Amniotic stem cell (primary cell): Measurements from ENCODE around the gene MSH5.
"Not testable (repeated sequence)": the region's sequence is repeated elsewhere in the genome, so short reads cannot be mapped to it uniquely, and the experiment has no call there.

Source experiments
- DNase-seq: peaks from one replicate; lab custom pipeline; 2025; lab: John Stamatoyannopoulos, UW

Gene MSH5

DNA sequence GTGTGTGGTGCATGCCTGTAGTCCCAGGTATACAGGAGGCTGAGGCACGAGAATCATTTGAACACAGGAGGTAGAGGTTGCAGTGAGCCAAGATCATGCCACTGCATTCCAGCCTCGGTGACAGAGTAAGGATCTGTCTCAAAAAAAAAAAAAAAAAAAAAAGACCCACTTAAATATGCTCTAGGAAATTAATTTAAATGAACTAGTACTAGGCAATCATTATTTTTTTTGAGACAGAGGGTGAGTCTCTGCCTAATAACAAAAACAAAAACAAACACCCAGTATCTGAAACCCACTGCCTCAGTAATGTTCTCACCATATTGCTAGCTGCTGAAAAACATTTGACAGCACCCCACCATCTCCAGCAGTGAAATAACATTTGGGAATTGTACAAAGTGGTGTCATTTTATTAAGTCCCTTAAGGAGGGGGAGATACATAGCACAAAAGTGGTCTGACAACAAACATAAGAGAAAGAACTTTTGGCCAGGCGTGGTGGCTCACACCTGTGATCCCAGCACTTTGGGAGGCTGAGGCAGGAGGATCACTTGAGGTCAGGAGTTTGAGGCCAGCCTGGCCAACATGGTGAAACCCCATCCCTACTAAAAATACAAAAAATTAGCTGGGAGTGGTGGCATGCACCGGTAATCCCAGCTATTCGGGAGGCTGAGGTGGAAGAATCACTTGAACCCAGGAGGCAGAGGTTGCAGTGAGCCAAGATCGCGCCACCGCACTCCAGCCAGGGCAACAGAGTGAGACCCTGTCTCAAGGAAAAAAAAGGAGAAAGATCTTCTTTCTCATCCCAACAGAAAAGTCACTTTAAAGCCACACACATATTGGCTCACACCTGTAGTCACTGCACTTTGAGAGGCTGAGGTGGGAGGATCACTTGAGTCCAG, 61.5 kb downstream of the MSH5 start:
- not testable (repeated sequence) for DNase-seq

DNA sequence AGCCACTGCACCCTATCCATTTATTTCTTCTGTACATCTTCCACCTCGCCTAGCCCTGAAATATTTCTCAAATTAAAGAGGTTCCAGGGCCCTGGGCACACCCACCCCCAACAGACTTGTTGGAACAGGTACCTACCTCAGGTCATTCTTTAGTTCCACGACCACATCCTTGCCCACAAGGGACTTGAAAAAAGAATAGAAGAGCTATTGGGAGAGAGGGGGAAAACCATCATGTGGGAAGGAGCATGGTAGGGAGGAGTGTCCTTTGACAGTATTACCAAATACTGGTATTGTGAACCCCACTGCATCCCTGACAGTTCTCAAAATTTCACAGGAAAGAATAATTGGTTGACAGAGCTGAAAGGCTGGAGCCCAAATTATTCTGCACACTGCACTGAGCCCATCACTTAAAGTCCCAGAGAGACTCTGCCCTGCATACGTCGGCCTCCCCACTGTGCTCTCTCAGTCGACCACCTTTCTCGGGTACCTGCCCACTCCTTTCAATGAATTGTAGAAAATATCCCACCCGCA, 66.2 kb downstream of the MSH5 start:
- no peak for DNase-seq

DNA sequence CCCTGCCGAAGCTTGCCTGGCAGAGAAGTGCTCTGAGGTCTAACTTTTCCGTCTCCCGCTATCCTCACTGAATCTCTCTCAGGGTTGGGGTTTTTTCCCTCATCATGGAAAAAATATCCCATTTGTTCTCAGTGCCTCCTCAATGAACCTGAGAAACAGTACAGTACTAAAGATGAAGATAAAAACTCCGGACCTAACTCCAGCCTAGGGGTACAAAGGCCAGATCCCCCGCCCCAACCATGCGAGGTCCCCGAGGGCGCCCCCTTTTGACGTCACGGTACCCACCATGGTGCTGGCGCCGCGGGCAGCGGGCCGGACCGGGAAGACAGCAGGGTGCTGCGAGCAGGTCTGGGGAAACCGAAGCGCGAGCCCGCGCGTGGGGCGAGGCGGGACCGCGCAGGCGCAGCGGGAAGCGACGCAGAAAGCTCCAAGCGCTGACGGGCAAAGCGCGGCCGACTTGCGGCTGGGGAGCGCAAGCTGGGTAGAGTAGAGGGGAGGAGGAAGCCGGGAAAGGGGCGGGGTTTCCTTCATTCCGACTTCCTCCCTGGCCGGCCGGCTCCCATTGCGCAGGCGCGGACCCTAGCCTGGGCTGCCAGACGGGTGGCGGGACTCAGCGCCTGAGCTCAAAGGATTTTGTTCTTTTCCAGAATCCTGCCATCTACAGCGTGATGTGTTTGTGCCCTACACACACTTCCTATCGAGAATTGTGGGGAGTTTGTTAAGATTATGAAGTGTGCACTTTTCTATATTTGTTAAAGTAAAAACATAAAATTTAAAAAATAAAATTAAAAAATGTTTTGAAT, 66.9 kb downstream of the MSH5 start, which contains the start of gene LSM2:
Gene LSM2 (minus strand): TSS at position 497 of the 803 bp plus-strand sequence. CDS start 209 bp downstream, at position 288.
- DNase-seq, result peak; percentile 95

DNA sequence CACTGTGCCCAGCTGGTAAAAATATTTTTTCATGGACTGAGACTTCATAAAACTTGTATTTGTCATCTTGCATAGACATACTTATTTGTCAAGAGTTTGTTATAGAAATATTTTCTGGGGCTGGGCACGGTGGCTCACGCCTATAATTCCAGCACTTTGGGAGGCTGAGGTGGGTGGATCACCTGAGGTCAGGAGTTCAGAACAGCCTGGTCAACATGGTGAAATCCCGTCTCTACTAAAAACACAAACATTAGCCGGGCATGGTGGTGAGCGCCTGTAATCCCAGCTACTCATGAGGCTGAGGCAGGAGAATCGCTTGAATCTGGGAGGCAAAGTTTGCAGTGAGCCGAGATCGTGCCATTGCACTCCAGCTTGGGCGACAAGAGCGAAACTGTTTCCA, 68.8 kb downstream of the MSH5 start:
- not testable (repeated sequence) for DNase-seq

DNA sequence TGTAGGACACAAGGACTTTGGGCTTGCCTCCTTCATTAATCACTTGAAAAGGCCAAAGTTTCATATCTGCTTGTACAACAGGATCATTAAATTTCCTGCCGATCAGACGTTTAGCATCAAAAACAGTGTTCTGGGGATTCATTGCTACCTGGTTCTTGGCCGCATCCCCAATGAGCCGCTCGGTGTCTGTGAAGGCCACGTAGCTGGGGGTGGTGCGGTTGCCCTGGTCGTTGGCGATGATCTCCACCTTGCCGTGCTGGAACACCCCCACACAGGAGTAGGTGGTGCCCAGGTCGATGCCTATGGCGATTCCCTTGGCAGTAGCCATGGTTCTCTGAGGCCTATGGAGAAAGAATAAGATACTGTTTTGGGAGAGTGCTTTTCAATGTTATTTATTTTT, 71.8 kb downstream of the MSH5 start:
- no peak for DNase-seq
